HUES64 (cell line): ENCODE results near the gene ARFGAP3.

Experiments used
- H3K27ac ChIP-seq: 2 replicates; pipeline ENCODE4 v1.7.0; 2013; ENCODE audit warnings: low read depth, low read length, inconsistent platforms
- H3K27me3 ChIP-seq: 2 replicates; pipeline ENCODE4 v1.6.1; 2013; ENCODE audit warnings: mild to moderate bottlenecking, low read length; ENCODE audit not compliant: insufficient read depth
- H3K36me3 ChIP-seq: 2 replicates; pipeline ENCODE4 v1.6.1; 2013; ENCODE audit warnings: mild to moderate bottlenecking, low read length; ENCODE audit not compliant: insufficient read depth
- H3K4me1 ChIP-seq: 2 replicates; pipeline ENCODE4 v1.6.1; 2013; ENCODE audit warnings: mild to moderate bottlenecking, low read length, moderate library complexity; ENCODE audit not compliant: insufficient read depth
- H3K4me3 ChIP-seq: 2 replicates; pipeline ENCODE4 v1.5.1; 2013; ENCODE audit warnings: mild to moderate bottlenecking, low read length, moderate library complexity
- H3K9ac ChIP-seq: 2 replicates; pipeline ENCODE4 v1.6.1; 2013; ENCODE audit warnings: mild to moderate bottlenecking, low read depth, low read length
- H3K9me3 ChIP-seq: 2 replicates; pipeline ENCODE4 v1.6.1; 2013; ENCODE audit warnings: low read depth, low read length; ENCODE audit not compliant: insufficient read depth
- WGBS: fragments of 150-250, 120-280 bp; methylation state at CpG from one replicate; pipeline ENCODE4 v1.1.7; 2013; ENCODE audit warnings: missing lambda C conversion rate; 5-methylcytosine and 5-hydroxymethylcytosine counted together

Gene ARFGAP3

DNA sequence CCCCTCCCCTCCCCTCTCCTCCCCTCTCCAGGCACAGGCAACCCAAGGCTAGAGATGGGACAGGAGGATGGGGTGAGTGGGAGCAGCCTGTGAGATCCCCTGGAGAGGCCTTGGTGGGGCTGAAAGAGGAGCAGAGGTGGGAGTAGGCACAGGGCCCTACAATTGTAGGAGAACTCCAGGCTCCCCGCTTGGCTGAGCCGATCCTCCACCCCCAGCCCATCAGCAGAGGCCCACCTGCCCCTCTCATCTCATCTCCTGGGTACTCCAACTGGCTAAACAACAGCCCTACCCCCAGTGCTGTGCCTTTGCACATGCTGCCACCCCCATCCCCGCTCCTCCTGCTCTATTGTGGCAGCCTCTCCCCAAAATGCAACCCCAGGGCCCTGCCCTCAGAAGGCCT, 84.4 kb downstream of the ARFGAP3 start:
- no peak overlapping the region for H3K27ac ChIP-seq
- 85% methylated on average over 3 of the region's 3 CpGs for WGBS
- H3K4me1 ChIP-seq, result no peaks in the 10 kb centered on the region
- H3K4me3 ChIP-seq, result no peak overlapping the region
- no peaks in the 10 kb centered on the region for H3K36me3 ChIP-seq
- H3K9ac ChIP-seq, result no peak overlapping the region
- H3K27me3 ChIP-seq, result no peaks in the 10 kb centered on the region
- H3K9me3 ChIP-seq, result no peaks in the 10 kb centered on the region

DNA sequence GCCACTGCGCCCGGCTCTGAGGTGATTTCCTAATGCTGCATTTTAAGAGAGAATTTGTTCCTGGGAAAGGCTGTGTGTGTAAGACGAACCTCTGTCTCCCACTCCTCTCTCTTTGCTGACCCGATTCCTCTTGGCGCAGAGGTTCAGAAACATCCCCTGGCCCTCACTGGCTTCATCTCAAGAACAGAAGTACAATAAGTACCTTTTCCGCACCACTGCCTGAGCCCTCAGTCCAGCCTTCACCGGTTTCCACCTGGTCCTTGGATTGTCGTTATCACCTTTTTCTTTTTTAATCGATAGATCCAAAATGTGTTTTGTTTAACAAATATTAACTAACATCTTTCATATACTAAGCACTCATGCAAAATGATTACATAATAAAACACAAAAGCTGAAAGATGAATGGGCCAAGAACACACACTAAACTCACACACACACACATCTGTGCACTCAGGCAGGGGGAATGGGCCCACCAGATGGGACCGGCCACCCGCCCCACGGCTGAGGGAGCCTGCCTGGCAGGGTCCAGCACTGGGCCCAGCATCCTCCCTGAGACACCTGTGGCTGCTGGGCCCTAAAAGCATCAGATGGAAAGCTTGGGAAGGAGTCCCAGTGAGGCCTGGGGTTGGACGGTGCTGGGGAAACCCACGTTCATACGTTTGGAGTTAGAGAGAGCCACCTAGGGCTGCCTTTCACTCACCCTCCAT, 86.0 kb downstream of the ARFGAP3 start:
- Histone ChIP-seq H3K4me3 (no peak overlapping the region), H3K4me1 (no peaks in the 10 kb centered on the region), H3K9me3 (no peaks in the 10 kb centered on the region), H3K36me3 (no peaks in the 10 kb centered on the region), H3K9ac (no peak overlapping the region), H3K27me3 (no peaks in the 10 kb centered on the region), H3K27ac (no peak overlapping the region)
- 92% methylated on average over 15 of the region's 15 CpGs for WGBS

DNA sequence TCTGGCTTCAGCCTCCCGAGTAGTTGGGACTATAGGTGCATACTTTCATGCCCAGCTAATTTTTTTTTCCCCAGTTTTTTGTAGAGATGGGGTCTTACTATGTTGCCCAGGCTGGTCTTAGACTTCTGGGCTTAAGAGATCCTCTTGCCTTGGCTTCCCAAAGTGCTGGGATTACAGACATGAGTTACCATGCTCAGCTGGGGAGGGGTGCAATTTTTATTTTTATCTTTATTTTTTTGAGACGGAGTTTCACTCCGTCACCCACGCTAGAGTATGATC, 86.7 kb downstream of the ARFGAP3 start:
- no peak overlapping the region for H3K9ac ChIP-seq
- WGBS, result 88% methylated on average over 4 of the region's 4 CpGs
- H3K27me3 ChIP-seq, result no peaks in the 10 kb centered on the region
- no peaks in the 10 kb centered on the region for H3K9me3 ChIP-seq
- H3K36me3 ChIP-seq, result no peaks in the 10 kb centered on the region
- H3K27ac ChIP-seq, result no peak overlapping the region
- no peak overlapping the region for H3K4me3 ChIP-seq
- H3K4me1 ChIP-seq, result no peaks in the 10 kb centered on the region

DNA sequence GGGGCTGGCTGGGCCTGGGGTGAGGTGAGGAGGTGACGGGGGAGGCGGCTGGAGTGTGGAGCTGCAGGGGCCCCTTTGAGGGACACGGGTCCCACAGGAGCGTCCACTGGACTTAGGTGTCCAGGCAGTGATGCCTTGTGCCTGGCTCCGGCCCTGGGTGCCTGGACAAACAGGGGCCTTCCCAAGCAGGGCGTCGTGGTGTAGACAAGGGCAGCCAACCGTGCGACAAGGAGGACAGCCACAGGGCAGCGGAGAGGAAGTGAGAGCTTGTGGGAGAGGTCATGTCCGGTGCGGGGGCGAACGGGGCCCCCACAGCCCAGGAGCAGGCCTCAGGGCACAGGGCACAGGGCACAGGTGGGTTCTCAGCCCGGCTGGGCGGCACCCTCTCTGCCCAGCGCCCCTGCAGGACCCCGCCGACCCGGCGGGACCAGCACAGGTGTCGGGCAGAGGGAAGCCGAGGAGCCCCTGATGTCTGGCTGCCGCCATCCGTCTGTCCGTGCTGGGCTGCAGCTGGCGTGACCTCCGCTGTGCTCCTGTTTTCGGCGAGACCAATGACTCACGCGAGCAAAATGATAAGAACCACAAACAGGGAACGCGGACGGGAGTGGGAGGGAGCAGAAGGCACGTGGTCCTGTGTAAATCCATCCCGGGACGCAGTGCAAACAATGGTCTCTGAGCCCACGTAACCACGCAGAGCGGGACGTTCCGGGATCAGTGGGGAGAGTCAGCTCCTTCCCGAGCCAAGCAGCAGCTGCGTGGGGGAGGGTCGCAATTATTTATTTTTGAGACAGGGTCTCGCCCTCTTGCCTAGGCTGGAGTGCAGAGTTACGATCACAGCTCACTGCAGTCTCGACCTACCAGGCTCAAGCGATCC, 87.3 kb downstream of the ARFGAP3 start:
- Histone ChIP-seq H3K9ac (no peak overlapping the region; the same call in 1 of the 2 replicates), H3K27ac (no peak overlapping the region), H3K4me1 (no peaks in the 10 kb centered on the region), H3K27me3 (no peaks in the 10 kb centered on the region), H3K9me3 (no peaks in the 10 kb centered on the region), H3K36me3 (no peaks in the 10 kb centered on the region), H3K4me3 (no peak overlapping the region)
- WGBS, result 85% methylated on average over 50 of the region's 50 CpGs

DNA sequence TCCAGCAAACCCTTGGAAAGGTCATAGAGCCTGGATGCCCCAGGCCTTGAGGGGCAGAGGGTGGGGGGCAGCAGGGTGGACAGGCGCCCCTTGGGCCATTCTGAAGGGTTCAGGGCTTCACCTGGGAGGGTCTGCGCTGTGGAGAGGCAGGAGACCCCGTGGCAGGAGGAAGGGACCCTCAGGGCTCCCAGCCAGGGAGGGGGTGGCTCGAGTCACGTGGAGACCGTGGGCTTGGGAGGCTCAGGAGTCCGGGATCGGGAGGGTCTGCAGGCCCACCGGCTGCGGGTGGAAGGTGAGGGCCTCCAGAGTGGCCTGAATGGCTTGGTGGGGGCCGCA, 87.9 kb downstream of the ARFGAP3 start:
- no peak overlapping the region for H3K9ac ChIP-seq
- H3K4me3 ChIP-seq, result no peak overlapping the region
- H3K27me3 ChIP-seq, result no peaks in the 10 kb centered on the region
- 92% methylated on average over 11 of the region's 11 CpGs for WGBS
- no peaks in the 10 kb centered on the region for H3K4me1 ChIP-seq
- no peaks in the 10 kb centered on the region for H3K9me3 ChIP-seq
- no peak overlapping the region for H3K27ac ChIP-seq
- H3K36me3 ChIP-seq, result no peaks in the 10 kb centered on the region

DNA sequence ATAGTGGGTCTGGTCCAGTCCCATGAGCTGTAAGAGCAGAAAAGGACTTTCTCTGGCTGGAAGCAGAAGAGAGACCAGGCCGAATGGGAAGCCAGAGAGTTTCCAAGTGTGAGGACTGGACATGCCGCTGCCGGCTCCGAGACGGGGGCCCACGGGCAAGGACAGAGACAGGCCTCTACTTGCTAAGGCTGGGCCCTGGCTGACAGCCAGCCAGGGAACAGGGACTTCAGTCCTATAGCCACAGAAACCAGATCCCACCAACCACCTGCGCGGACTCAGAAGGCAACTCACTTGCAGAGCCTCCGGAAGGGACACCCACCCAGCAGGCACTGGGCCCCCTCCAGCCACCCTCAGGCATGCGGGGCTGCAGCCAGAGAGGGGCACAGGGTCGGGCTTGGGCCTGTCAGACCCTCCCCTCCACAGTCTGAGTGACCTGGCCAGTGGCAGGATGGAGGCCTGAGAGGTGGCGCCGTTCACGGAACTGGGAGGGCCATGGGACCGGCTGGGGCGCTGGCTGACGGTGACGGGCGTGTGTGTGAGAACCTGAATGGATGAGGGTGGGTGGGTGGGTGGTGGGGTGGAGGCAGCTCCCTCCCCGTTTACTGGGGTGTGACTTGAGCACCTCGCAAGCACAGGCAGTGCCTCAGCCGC, 88.6 kb downstream of the ARFGAP3 start:
- Histone ChIP-seq H3K36me3 (no peaks in the 10 kb centered on the region), H3K9me3 (no peaks in the 10 kb centered on the region), H3K4me3 (no peak overlapping the region), H3K4me1 (no peaks in the 10 kb centered on the region), H3K9ac (no peak overlapping the region), H3K27ac (no peak overlapping the region), H3K27me3 (no peaks in the 10 kb centered on the region)
- 93% methylated on average over 22 of the region's 22 CpGs for WGBS

DNA sequence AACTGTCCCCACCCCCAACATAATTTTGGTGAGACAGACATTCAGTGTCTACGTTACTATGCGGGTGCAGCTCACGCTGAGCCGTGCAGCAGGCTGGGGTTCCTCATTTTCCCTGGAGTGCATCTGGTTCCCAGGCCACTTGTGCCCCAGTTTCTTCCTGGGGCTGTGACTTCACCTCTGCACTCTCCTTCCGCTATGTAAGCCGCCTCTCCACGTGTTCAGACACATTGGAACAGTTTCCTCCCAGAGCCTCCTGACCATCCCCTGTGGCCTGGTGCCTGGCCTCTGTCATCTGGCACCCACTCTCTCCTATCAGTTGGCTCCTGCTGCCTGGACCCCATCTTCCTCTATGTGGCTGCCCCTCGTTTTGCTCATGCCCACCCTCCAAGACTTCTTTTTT, 90.2 kb downstream of the ARFGAP3 start:
- H3K4me1 ChIP-seq, result no peaks in the 10 kb centered on the region
- no peaks in the 10 kb centered on the region for H3K36me3 ChIP-seq
- no peak overlapping the region for H3K9ac ChIP-seq
- H3K27me3 ChIP-seq, result no peaks in the 10 kb centered on the region
- no peak overlapping the region for H3K27ac ChIP-seq
- no peaks in the 10 kb centered on the region for H3K9me3 ChIP-seq
- WGBS, result 91% methylated on average over 8 of the region's 8 CpGs
- H3K4me3 ChIP-seq, result no peak overlapping the region

DNA sequence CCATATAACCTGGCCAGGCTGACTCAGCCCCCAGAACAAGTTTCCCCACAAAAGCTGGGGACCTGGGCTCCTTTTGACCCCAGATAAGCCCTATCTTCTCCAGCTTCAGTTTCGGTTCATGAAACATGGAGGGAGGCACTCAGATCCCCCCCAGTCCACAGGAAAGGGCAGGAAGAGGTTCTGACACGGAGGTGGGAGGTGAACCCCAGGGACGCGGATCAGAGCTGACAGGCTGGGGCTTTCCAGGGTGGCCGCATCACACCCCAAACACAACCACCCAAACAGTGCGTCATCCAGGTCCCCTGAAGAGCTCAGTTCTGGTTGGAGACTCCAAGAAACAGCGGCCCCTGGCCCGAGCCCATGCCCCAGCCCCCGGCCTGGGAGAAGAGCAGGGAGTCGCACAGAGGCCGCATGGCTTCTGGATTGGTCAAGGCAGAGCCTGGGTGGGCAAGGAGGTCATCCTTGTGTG, 92.1 kb downstream of the ARFGAP3 start:
- no peak overlapping the region for H3K9ac ChIP-seq
- no peaks in the 10 kb centered on the region for H3K4me1 ChIP-seq
- no peaks in the 10 kb centered on the region for H3K27me3 ChIP-seq
- no peak overlapping the region for H3K4me3 ChIP-seq
- H3K9me3 ChIP-seq, result no peaks in the 10 kb centered on the region
- no peaks in the 10 kb centered on the region for H3K36me3 ChIP-seq
- WGBS, result 78% methylated on average over 11 of the region's 11 CpGs
- H3K27ac ChIP-seq, result no peak overlapping the region

DNA sequence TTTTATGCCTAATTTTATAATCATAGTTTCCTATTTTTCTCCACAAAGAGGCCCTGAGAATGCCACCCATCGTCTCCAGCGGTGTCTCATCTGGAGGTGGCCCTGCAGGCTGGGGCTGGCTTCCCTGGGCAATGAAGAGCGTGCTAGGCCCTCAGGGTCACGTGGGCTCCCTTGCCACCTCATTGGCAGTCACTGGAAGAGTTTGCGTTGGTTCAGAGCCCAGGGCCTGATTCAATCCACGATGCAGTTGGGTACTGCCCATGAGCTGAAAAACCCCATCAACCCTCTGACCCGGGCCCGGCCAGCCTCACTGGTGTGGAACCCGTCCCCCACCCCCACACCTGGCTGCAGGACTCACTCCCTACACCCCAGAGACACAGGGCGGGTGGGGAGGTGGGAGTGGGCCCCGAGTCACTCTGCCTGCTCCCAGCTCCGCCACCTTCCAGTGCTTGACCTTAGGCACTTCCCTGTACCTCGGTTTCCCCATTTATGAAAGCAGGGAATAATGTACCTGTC, 93.0 kb downstream of the ARFGAP3 start:
- H3K4me1 ChIP-seq, result no peaks in the 10 kb centered on the region
- no peak overlapping the region for H3K4me3 ChIP-seq
- no peak overlapping the region for H3K9ac ChIP-seq
- WGBS, result 86% methylated on average over 13 of the region's 13 CpGs
- H3K27ac ChIP-seq, result no peak overlapping the region
- H3K27me3 ChIP-seq, result no peaks in the 10 kb centered on the region
- H3K9me3 ChIP-seq, result no peaks in the 10 kb centered on the region
- no peaks in the 10 kb centered on the region for H3K36me3 ChIP-seq

DNA sequence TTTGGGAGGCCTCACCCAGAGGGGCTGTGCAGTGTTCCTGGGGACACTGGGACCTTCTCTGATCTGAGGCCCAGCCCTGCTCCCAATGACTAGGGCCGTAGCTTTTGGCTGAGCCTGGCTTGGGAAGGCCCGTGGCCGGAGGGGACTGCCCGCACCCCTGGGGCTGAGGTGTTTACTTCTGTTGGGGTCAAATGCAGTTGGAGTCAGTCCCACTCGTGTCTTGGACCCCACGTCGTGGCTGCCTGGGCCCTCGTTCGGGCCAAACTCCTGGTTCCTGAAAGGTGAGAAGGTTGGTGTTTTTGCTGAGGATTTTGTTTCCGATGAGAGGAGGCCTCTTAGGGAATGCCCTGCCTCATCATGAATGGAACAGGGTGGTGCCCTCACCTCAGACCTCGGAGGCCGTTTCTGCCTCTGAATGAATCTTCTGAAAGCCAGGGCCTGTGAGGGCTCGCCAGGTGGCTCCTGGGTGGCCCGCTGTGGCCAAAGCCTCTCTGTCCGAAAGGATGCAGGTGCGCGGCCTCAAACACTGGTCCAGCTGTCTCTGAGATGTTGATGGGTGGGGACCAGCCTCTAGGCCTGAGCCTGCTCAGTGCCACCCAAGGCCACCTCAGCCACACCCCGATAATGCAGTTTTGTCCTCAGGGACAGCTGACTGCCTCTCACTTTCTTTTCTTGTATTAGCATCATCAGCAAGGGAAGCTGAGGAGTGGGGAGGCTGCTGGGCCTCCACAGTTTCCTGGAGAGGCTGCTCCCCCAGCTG, 96.1 kb downstream of the ARFGAP3 start:
- WGBS, result 89% methylated on average over 18 of the region's 18 CpGs
- Histone ChIP-seq H3K4me3 (no peak overlapping the region), H3K27ac (no peak overlapping the region), H3K9ac (no peak overlapping the region), H3K4me1 (no peaks in the 10 kb centered on the region; the same call in 1 of the 2 replicates), H3K27me3 (no peaks in the 10 kb centered on the region), H3K36me3 (no peaks in the 10 kb centered on the region), H3K9me3 (no peaks in the 10 kb centered on the region)
